ENCODE measurements around the gene PKDREJ.

DNA sequence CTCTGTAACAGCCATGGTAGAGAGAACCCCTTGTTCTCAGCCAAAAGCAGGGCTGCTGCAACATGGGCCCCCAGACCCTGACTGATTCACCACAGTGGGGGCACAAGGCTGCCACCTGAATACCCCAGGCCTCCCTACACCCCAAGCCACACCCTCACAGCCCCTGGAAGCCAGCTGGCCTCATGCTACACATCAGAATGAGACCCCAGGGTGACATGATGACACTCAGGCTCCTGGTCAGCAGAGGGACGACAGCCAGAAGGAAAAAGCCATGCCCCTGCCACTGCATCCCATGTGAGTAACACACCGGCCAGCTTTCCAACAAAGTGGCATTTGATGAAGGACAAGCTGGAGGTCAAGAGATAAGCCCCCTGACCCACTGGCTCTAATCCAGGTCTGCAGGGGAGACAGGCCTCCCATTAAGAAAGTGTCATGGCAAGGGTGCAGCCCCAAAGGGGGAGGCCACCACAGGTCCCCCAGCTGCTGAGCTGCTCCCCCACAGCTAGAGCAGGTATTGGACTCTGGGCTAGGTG, 15.6 kb downstream of the PKDREJ start:
- TF ChIP-seq CEBPB (IDR thresholded peaks at IDR 0.05; ENCODE audit: low read depth, low read length) (no peak), POLR2A (IDR thresholded peaks at IDR 0.05; ENCODE audit: low read depth, low read length) (no peak), MAZ (IDR thresholded peaks at IDR 0.05; ENCODE audit: borderline replicate concordance, low read depth, low read length) (no peak), RAD21 (IDR thresholded peaks at IDR 0.05; ENCODE audit: low read length) (no peak), SMC3 (IDR thresholded peaks at IDR 0.05; ENCODE audit: low read depth, low read length) (no peak), MAFK (IDR thresholded peaks at IDR 0.05; ENCODE audit: low read depth, low read length) (no peak), RFX5 (IDR thresholded peaks at IDR 0.05; ENCODE audit: low read depth, low read length) (no peak), BHLHE40 (IDR thresholded peaks at IDR 0.05; ENCODE audit: low read depth, low read length) (no peak)
- TF ChIP-seq, protein P1, sequence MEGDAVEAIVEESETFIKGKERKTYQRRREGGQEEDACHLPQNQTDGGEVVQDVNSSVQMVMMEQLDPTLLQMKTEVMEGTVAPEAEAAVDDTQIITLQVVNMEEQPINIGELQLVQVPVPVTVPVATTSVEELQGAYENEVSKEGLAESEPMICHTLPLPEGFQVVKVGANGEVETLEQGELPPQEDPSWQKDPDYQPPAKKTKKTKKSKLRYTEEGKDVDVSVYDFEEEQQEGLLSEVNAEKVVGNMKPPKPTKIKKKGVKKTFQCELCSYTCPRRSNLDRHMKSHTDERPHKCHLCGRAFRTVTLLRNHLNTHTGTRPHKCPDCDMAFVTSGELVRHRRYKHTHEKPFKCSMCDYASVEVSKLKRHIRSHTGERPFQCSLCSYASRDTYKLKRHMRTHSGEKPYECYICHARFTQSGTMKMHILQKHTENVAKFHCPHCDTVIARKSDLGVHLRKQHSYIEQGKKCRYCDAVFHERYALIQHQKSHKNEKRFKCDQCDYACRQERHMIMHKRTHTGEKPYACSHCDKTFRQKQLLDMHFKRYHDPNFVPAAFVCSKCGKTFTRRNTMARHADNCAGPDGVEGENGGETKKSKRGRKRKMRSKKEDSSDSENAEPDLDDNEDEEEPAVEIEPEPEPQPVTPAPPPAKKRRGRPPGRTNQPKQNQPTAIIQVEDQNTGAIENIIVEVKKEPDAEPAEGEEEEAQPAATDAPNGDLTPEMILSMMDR (conservative IDR thresholded peaks at IDR 0.05; ENCODE audit: low read depth, low read length) = no peak
- TF ChIP-seq, protein P2, sequence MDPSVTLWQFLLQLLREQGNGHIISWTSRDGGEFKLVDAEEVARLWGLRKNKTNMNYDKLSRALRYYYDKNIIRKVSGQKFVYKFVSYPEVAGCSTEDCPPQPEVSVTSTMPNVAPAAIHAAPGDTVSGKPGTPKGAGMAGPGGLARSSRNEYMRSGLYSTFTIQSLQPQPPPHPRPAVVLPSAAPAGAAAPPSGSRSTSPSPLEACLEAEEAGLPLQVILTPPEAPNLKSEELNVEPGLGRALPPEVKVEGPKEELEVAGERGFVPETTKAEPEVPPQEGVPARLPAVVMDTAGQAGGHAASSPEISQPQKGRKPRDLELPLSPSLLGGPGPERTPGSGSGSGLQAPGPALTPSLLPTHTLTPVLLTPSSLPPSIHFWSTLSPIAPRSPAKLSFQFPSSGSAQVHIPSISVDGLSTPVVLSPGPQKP (IDR thresholded peaks at IDR 0.05; ENCODE audit: borderline replicate concordance, low read depth, low read length) = no peak
